Measurements from ENCODE around the gene TMEM184B.

TMEM184B gene

DNA sequence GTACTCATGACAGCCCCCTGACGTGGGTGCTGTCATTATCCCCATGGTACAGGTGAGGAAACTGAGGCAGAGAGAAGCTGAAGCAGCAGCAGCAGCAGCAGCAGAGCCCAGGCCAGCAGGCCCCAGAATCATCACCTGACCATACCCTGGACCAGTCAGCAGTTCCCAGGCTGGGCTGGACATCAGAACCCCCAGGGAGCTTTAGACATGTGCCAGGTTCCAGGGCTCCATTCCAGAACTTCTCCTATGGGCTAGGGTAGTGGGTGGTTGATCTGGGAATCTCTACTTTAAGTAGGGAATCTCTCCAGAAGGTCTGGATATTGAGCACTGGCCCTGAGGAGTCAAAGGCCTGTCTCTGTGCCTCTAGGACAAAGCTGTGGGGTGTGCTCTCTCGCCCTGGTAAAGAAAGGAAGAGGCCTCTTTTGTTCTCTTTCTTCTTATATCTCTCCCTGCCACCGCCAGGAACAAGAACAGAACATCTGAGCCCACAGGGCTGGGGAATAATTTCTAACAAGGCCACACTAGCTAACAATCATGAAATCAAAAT is 44.4 kb downstream of the TMEM184B start:
- no peak for DNase-seq (ENCODE audit: low read depth in 2 of 2)

DNA sequence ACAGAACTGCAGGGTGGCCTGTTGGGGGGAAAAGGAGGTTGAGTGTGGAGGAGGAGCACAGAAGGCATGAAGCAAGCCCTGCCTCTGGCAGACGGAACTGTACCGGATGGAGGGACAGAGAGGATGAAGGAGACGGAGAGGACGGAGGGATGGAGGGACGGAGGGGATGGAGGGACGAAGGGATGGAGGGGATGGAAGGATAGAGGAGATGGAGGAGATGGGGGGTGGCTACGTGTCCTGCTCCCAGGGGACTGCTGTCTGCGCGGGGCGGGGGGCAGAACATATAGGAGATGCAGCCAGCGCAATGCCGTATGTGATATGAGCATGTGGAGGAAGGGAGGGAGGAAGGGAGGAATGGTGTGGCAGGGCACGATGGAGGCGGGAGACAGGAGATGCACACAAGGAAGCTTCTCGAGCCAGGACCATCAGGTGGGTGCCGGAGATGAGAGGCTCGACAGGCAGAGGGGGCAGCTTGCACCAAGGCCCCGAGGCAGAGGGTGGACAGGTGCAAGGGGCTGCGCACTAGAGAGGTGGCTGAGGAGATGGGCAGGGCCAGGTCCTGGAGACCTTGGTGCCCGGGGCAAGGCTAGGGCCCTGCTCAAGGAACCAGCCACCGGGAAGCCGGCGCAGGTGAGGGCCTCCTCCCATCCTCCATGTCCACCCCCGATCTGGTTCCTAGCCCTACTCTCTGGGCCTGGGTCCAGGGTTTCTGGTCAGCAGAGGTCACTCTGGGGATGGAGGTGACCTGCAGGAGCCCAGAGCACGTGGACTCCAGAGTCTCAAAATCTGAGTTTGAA is 45.8 kb downstream of the TMEM184B start:
- no peak for DNase-seq (ENCODE audit: low read depth in 2 of 2)

DNA sequence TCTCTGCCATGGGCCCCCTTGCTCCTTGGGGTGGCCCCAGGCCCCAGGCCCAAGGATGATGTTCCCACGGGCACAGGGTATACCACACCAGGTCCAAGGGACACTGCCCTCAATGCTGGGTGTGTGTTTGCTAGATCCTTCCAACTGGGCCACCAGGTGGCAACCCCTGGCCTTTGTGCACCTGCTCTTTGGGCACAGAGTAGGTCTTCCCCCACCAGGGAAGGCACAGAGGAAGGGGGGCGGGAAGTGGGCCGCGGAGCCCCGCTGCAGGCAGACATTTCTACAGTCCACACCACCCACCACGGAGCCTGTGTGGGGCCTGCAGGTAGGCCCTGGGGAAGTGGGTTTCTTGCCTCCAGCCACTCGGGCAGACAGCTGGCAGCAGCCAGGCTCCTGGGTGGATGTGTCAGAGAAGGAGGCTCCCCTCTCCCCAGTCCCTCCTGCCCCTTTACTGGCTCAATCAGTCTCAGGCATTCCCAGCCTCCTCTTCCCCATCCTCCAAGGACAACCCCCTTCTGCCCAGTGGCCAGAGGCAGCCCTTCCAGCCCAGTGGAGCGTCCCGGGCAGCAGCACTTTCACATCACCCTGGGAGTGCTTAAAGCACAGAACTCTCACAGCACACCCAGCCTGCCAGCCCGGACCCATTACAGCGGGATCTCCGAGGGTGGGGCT is 49.4 kb downstream of the TMEM184B start:
- no peak for DNase-seq (ENCODE audit: low read depth in 2 of 2)

DNA sequence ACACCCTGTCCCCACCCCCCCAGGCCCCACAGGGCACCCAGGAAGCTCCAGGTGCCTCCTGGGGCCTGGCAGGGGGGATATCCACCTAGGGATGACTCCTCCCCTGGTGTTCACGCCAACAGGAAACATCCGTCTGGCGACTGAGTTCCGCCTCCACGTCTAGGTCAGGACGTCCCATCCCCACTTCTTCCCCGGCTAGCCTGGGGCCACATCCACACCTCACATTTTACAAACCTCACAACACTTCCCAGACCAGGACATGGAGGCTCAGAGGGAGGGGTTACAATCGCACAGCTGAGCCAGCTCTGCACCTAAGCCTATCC is 50.1 kb downstream of the TMEM184B start:
- no peak for DNase-seq (ENCODE audit: low read depth in 2 of 2)

DNA sequence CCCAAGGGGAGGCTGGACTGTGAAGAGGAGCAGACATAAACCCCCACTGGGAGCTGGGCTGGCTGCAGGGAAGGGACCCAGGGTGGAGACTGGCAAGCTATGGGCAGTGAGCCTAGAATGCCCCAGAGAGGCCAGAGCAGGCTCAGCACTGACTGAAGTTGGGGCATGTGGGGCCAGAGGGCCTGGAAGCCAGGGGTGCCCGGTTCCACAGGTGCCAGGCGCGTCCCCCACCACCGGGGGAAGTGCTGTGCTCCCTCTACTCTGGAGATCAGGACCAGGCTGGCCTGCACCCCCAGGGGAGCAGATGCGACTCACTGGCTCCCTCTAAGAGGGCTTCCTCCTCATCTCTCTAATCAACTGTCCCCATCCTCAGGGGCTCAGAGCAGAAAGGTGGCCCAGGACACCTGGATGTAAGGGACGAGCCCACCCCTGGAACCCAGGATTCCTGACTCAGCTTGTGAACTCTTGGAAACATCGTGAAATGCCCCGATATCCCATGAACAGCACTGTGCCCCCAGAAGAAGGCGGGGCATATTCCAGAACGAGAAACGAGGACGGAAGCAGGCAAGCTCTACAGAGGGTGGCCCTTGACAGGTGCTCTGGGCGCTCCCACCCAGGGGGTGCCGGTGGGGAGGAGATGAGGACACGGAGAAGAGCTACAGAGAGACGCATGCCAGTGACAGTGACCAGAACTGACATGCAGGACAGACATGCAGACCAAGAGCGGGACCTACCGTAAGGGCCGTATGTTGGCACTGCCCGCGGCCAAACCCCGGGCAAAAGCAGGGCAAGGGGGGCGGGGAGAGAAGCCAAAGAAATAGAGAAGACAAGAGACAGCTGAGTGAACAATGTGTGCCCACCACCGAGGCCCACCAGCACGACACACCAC is 50.7 kb downstream of the TMEM184B start:
- no peak for DNase-seq (ENCODE audit: low read depth in 2 of 2)

DNA sequence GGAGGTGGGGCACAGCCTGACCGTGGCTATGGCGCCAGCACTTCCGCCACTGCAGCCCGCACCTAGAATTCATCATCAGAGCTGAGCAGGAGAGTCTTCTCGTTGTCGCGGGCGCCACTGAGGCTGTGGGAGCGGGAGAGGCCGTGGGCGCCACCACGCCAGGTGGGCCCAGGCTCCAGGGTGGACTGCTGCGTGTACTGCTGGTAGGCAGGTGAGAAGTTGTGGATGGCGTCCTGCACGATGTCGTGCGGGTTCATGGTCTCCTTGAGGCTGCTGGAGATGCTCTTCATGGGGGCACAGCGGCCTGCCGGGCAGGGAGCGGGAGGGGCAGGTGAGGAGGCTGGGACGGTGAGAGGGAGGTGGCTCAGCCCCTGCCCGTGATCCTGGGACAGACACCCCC is 51.4 kb downstream of the TMEM184B start:
- DNase-seq (ENCODE audit: low read depth in 2 of 2), result no peak

DNA sequence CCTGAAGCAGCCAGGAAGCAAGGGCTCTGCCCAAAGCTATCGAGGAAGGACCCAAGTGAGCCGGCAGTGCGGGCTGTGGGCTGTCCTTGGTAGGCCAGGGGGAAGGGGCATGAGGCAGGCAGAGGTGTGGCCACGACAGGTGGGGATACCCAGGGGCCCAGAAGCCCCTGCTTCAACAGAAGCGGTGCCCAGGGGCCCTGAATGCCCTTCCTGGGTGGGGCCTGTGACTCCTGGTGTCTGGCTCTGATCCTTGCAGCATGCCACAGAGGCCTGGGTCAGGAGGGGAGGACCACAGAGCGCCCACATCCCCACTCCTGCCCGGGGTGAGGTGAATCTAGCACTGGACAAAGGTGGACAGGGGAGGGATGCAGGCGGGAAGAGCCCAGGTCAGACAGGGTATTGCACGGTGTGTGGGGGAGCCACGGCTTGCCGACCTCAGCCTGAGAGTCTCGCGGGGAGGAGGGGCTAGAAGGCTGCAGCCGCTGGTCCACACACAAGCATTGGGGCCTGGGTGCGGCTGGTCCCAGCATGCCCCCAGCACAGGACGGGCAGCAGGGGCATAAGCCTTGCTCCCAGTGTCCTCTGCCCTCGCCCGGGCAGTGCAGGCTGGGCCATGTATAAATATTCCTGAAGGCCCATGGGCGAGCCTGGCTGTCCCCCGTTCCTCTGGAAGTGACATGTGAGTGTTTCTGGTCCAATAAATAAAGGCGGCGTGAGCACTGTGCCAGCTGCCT is 52.0 kb downstream of the TMEM184B start:
- DNase-seq (ENCODE audit: low read depth in 2 of 2), result no peak

DNA sequence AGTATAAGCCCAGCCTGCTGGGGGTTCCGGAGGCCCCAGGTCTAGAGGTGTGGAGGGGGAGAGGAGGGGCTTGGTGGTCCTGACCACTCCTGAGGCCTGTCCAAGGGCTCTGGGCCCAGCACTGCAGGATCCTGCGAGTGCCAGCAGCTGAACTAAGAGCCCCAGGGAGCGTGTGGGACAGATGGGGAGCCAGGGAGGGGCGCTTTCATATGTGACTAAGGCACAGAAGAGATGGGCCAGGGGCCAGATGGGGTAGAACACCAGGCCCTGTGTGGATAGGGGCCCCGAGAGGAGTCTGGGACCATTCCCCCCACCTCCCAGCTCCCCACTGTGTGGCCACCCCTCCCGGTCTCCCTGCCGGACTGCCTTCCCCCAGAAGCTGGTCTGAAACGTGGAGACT is 52.6 kb downstream of the TMEM184B start:
- DNase-seq (ENCODE audit: low read depth in 2 of 2), result no peak

DNA sequence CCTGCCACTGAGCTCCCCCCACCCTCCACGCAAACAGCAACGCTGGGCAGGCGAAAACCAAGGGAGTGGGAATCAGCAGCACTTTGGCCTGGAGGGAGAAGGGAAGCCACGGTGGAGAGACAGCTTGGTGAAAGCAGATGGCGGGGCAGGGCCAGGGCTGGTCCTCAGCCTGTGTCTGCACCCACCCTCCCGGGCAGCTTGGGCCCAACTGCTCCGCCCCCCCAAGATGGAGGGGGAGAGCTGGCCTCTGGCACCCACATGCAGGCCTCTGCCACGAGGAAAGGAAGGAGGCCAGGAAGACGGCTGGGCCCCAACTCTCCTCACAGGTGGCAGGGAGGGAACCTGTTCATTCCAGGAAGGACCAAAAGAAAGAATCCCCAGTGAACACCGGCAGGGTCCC is 53.2 kb downstream of the TMEM184B start:
- DNase-seq (ENCODE audit: low read depth in 2 of 2), result no peak

DNA sequence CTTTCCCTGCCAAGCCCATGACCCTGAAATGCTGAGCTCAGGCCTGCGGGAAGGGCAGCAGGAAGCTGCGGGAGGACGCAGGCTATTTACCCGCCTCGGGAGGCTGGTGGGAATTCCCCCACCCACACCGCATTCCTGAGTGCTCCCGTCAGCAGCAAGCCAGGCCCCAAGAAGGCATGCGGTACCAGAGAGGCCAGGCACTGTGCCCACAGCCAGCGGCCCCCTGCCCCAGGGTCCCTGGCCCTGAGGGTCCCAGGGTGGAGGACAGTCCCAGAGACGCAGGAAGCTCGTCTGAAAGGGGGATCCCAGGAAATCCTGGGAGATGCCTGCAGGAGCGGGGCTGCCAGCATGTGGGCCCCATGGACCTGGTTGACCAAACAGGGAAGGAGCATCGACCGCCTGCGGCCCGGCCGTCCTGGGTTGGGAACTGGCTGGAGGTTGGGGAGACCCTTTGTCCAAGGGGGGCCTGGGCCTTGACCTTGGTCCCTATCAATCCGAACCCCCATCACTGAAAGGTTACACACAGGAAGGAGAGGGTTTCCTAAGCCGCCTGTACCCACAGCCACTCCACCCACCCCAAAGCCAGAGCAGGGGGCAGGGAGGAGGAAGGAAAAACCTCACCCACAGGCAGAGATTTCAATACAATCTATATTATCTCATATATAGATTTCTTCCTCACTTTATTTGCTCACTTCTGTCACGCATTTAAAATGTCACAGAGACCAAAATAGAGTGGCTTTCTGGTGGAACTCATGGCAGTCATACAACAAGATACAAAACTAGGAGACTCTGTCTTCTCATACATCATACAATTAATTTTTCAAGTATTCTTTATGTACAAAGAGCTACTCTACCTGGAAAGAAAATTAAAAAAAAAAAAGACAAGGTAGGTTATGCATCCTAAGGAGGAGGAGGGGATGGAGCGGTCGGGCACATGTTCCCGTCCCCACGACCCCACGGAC is 53.9 kb downstream of the TMEM184B start:
- peak in 1 of 2 experiments; percentile 60 for DNase-seq (ENCODE audit: low read depth in 2 of 2)

DNA sequence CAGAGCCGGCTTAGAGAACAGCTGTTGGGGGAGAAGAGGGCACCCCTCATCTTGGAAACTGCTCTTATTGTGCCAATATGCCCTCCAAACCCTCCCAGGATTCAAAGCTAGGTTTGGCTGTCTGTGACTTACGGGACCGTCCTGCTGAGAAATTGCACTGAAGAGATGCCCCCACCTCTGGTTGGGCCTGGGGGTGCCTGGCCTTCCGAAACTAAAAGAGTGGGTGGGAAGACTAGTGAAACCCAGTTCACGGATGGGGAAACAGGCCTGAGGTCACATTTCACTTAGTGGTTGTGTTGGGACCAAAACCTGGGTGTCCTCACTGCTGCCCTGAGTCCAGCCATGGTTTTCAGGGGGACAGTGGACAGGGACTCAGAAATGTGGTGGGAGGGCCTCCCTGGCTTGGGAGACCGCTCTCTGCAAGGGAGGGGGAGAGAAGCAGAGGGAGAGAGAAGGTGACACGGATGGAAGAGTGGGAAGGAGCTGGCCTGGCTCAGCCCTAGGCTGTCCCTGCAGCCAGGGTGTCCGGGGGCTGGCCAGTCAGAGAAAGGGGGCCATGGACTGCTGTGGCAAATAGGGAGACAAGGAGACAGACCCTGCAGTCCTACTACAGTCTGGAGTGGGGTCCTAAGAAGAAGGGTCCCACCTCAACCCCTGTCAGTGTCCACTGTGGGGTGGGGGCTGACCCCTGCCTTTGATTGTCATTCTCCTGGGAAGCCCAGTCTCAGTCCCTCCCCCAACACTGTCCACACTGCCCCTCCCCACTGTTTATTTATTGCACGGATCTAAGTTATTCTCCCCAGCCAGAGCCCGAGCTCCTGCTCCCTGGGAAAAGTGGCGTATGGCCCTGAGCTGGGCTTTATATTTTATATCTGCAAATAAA is 57.4 kb downstream of the TMEM184B start:
- no peak for DNase-seq (ENCODE audit: low read depth in 2 of 2)

DNA sequence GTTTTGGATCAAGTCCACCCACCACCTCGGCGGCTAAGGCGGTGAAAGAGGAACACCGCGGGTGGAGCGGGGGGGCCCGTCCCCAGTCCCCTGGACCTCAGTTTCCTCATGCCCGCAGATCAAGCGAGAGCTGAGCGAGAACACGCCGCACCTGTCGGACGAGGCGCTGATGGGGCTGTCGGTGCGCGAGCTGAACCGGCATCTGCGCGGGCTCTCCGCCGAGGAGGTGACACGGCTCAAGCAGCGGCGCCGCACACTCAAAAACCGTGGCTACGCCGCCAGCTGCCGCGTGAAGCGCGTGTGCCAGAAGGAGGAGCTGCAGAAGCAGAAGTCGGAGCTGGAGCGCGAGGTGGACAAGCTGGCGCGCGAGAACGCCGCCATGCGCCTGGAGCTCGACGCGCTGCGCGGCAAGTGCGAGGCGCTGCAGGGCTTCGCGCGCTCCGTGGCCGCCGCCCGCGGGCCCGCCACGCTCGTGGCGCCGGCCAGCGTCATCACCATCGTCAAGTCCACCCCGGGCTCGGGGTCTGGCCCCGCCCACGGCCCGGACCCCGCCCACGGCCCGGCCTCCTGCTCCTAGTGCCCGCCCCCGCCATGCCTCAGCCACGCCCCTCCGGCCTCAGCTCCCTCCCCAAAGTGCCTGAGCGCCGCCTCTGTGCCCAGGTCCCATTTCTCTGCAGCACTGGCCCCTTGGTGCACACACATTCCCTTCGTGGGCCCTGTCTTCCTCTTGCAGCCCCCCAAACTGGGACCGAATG is 58.3 kb downstream of the TMEM184B start:
- peak in 1 of 2 experiments; percentile 50 for DNase-seq (ENCODE audit: low read depth in 2 of 2)

DNA sequence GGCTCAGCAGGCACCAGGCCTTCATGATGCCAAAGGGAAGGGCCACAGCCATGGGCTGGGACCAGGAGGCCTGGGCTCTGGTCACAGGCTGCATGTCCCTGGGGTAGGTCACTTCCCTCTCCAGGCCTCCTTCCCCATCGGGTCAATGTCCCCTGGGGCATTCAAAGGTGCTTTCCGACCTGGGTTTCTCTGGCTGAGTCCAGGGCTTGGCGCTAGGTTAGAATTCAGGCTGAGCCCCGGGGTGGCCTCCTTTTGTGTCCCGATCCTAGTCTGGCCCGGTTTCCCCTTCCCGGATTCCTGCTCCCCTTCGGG is 58.9 kb downstream of the TMEM184B start:
- DNase-seq (ENCODE audit: low read depth in 2 of 2), result no peak

DNA sequence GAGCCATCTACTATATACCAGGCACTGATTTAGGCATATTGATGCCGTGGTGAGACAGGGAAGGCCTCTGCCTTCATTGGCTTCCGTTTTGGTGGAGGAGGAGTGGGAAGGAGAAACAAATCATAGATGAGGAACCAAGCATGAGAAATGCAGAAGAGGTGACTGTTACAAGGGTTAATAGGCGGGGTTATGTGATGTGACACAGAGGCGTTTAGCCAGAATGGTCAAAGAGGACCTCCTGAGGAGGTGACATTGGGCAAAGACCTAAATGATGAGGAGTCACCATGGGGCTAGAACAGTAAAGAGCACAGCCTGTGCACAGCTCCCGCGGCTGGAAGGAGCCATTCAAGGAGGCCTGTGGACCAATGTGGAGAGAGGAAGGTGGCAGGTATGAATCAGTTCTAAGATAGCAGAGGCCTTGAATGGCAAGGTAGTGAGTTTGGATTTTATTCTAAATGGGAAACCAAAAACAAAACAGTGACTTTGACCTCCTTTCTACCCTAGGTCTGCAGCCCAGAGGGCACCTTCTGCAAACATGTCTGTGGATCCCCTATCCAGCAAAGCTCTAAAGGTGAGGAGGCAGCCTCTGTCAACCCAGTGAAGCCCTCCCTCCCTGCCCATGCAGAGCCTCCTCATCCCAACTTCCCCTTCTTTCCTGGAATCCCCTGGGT is 59.4 kb downstream of the TMEM184B start:
- DNase-seq (ENCODE audit: low read depth in 2 of 2), result no peak

DNA sequence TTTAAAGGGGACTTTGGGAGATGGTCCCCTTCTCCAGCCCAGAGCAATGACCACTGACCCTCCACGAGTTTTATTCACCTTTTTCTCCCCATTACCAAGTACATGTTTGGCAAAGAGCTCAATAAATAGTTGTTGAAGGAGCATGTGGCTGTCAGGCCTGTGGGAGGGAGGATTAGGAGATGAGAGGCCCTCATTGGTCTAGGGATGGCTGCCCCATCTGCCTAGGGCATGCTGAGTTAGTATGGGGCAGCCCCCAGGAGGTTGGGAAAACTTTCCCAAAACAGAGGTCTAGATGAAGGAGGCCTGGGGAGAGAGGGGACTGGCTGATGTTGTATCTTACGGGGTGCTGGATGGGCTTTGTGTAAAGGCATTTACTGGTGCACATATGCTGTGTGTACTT is 60.4 kb downstream of the TMEM184B start:
- no peak for DNase-seq (ENCODE audit: low read depth in 2 of 2)

DNA sequence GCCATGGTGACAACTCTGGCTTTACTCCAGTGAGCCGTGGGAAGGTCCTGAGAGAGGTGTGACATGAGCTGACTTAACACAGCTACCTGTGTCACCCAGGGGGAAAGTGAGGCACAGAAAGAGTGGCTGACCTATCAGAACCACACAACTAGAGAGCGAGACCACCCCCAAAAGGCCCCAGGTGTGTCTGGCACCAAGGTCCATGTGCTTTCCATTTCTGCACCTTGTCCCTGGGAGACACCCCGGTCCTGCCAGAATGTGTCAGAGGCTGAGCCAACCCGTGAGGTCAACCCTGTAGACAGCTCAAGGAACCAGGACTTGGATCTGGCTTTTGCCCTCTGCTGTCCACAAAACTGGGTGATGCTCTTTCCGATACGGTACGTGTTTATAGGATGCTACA is 61.3 kb downstream of the TMEM184B start:
- no peak for DNase-seq (ENCODE audit: low read depth in 2 of 2)

DNA sequence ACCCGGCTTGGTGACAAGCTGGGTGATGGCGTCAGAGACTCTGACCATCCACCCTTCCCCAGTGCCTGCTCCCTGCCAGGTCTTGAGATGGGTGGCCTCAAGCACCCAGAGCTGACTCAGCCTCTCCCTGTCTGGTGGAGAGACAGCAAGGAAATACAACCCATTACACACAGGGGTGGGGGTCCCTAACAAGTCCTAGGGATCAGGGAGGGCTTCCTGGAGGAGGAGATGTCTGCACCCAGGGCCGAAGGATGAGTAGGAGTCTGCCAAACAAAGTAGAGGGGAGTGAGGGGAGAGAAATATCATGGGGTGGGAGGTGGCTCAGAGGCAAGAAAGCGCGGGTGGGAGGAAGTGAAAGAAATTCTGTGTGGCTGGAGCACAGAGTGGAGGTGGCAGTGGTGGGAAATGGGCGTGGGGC is 64.2 kb downstream of the TMEM184B start:
- no peak for DNase-seq (ENCODE audit: low read depth in 2 of 2)

DNA sequence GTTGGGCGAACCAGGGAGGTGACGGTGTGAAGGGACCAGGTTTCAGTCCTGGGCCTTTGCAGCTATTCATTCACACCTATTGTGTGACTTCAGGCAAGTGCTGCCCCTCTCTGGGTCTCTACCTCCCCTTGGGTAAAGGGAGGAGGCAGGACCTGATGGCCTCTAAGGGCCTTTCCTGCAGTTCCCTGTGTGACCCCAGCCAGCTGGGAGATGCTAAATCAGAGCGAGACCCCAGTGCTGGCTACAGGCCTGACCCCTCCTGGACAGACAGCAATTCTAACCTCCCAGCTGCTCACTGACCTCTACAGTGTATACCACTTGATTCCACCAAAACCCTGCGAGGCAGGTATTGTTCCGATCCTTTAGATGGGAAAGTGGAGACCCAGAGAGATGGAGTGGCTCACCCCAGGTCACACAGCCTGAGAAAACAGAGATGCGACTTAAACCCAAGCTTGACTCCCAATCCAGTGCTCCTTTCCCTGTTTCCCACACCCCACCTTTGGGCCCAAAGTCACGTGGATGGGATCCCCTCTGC is 64.8 kb downstream of the TMEM184B start:
- no peak for DNase-seq (ENCODE audit: low read depth in 2 of 2)
